IPS-18a (cell line): Measurements from ENCODE around the gene GNAZ.
"Not testable (repeated sequence)": the region's sequence is repeated elsewhere in the genome, so short reads cannot be mapped to it uniquely, and the experiment has no call there.

Source experiments
- H3K27ac ChIP-seq: one replicate; pipeline ENCODE4 v1.5.1; 2013; ENCODE audit warnings: low read length
- H3K27me3 ChIP-seq: one replicate; pipeline ENCODE4 v1.6.1; 2013; ENCODE audit warnings: mild to moderate bottlenecking, low read length; ENCODE audit not compliant: control insufficient read depth, insufficient read depth
- H3K36me3 ChIP-seq: one replicate; pipeline ENCODE4 v1.6.1; 2013; ENCODE audit warnings: low read depth, low read length; ENCODE audit not compliant: control insufficient read depth
- H3K4me1 ChIP-seq: one replicate; pipeline ENCODE4 v1.6.1; 2013; ENCODE audit warnings: low read depth, low read length; ENCODE audit not compliant: control insufficient read depth
- H3K4me3 ChIP-seq: one replicate; pipeline ENCODE4 v1.5.1; 2013; ENCODE audit warnings: low read length
- H3K9ac ChIP-seq: one replicate; pipeline ENCODE4 v1.6.1; 2013; ENCODE audit warnings: mild to moderate bottlenecking, low read length, moderate library complexity
- H3K9me3 ChIP-seq: one replicate; pipeline ENCODE4 v1.6.1; 2013; ENCODE audit warnings: low read depth, low read length; ENCODE audit not compliant: control insufficient read depth

GNAZ gene

GRCh38 chr22:23050546-23050945 lies 19.8 kb upstream of the GNAZ start:
- H3K4me3 ChIP-seq, H3K9ac ChIP-seq, H3K9me3 ChIP-seq, H3K4me1 ChIP-seq, H3K27me3 ChIP-seq, H3K36me3 ChIP-seq, H3K27ac ChIP-seq: not testable (repeated sequence)

DNA sequence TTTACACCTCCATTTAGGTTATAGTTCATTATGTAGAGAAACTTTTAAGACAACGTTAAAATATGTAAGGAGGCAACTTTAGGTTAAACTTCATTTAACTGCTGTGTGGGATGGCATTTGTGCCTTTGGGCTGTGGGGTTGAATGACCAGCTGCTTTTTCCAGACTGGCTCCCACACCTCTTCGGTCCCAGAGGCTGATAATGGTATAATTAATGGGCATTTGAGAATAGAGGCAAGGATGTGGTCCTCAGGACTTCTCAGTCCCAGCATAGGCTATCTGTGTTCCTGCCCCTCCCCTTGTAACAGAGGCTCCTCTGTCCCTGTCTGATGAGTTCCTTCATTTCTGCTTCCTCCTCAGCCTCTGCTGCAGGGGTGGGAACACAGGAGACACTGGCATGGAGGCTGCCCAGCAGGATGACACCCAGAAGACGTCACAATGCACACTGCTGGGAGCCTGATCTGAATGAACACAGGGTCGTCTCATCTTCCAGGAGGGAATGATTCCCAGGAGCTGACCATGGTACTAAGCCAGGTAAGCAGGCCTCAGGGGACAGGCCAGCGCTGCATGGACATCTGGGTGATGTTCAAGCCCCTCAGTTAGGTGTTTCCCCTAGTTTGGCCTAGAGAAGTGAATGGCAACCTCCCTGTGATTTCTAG lies 17.1 kb upstream of the GNAZ start:
- Histone ChIP-seq H3K9ac (no peak overlapping the region), H3K27me3 (no peaks in the 10 kb centered on the region), H3K4me1 (no peaks in the 10 kb centered on the region), H3K9me3 (no peaks in the 10 kb centered on the region), H3K4me3 (no peak overlapping the region), H3K36me3 (no peaks in the 10 kb centered on the region), H3K27ac (no peak overlapping the region)

DNA sequence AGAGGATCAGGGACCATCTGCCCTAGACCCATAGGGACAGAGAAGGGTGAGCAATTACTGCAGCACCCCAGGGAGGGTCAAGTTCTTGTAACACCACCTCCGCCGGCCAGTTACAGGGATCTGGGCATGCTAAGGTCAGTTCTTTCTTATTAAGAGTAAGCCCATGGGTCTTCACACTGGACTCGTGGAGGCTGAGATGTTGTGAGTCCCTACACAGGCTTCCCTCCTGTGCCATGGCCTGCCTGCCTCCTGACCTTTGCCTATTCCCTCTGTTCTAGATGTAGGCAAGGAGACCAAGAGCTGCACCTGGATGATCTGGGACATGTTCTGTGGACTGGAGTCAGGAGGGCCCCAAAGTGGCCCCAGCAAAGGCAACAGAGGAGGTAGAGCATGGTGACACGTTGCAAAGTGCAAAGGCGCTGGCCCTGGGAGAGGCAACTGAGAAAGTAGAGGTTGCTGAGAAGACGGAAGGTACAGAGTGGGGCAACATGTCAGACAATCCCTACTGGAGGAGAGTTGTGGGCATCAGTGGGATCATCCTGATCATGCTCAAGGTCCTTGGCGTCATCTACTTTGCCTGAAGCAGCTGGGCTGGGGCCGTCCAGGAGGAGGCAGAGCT lies 16.3 kb upstream of the GNAZ start:
- H3K9ac ChIP-seq = no peak overlapping the region
- H3K27ac ChIP-seq = no peak overlapping the region
- no peaks in the 10 kb centered on the region for H3K36me3 ChIP-seq
- no peaks in the 10 kb centered on the region for H3K9me3 ChIP-seq
- no peaks in the 10 kb centered on the region for H3K4me1 ChIP-seq
- no peaks in the 10 kb centered on the region for H3K27me3 ChIP-seq
- H3K4me3 ChIP-seq = no peak overlapping the region

GRCh38 chr22:23054531-23055257 lies 15.6 kb upstream of the GNAZ start:
- Histone ChIP-seq H3K36me3 (no peaks in the 10 kb centered on the region), H3K4me1 (no peaks in the 10 kb centered on the region), H3K4me3 (no peak overlapping the region), H3K9ac (no peak overlapping the region), H3K27me3 (no peaks in the 10 kb centered on the region), H3K9me3 (no peaks in the 10 kb centered on the region), H3K27ac (no peak overlapping the region)

GRCh38 chr22:23055449-23056179 lies 14.7 kb upstream of the GNAZ start:
- Histone ChIP-seq H3K9me3 (no peaks in the 10 kb centered on the region), H3K9ac (no peak overlapping the region), H3K27me3 (no peaks in the 10 kb centered on the region), H3K4me1 (no peaks in the 10 kb centered on the region), H3K27ac (no peak overlapping the region), H3K36me3 (no peaks in the 10 kb centered on the region), H3K4me3 (no peak overlapping the region)

DNA sequence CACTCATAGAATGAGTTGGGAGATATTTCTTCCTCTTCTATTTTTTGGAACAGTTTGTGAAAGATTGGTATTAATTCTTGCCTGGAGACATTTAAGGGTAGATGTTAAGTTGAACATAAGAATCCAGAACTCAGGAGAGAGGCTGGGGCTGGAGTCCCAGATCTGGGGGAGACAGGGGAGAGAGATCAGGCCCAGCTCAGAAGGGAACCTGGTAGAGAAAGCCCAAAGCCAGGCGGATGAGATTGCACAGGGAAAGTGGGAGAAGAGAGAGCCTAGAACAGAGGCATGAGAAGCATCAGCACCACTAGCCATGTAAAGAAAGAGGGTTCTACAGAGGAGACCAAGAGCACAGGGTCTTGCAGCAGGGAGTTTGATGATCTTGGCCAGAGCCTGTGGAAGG lies 13.0 kb upstream of the GNAZ start:
- no peak overlapping the region for H3K27ac ChIP-seq
- no peak overlapping the region for H3K9ac ChIP-seq
- H3K36me3 ChIP-seq = no peaks in the 10 kb centered on the region
- H3K4me1 ChIP-seq = no peaks in the 10 kb centered on the region
- H3K4me3 ChIP-seq = no peak overlapping the region
- H3K9me3 ChIP-seq = no peaks in the 10 kb centered on the region
- H3K27me3 ChIP-seq = no peaks in the 10 kb centered on the region

- no peaks in the 10 kb centered on the region for H3K4me1 ChIP-seq
- no peak overlapping the region for H3K9ac ChIP-seq
- H3K27me3 ChIP-seq = no peaks in the 10 kb centered on the region
- no peaks in the 10 kb centered on the region for H3K9me3 ChIP-seq
- no peak overlapping the region for H3K4me3 ChIP-seq
- H3K36me3 ChIP-seq = no peaks in the 10 kb centered on the region
- H3K27ac ChIP-seq = no peak overlapping the region
Measured at GRCh38 chr22:23058063-23058462, 12.3 kb upstream of the GNAZ start.

GRCh38 chr22:23058481-23059283 lies 11.6 kb upstream of the GNAZ start:
- Histone ChIP-seq H3K36me3 (no peaks in the 10 kb centered on the region), H3K9ac (no peak overlapping the region), H3K27ac (no peak overlapping the region), H3K9me3 (no peaks in the 10 kb centered on the region), H3K27me3 (no peaks in the 10 kb centered on the region), H3K4me1 (no peaks in the 10 kb centered on the region), H3K4me3 (no peak overlapping the region)

- H3K4me1 ChIP-seq = no peaks in the 10 kb centered on the region
- H3K9ac ChIP-seq = no peak overlapping the region
Measured at GRCh38 chr22:23059284-23059948, 10.9 kb upstream of the GNAZ start.

DNA sequence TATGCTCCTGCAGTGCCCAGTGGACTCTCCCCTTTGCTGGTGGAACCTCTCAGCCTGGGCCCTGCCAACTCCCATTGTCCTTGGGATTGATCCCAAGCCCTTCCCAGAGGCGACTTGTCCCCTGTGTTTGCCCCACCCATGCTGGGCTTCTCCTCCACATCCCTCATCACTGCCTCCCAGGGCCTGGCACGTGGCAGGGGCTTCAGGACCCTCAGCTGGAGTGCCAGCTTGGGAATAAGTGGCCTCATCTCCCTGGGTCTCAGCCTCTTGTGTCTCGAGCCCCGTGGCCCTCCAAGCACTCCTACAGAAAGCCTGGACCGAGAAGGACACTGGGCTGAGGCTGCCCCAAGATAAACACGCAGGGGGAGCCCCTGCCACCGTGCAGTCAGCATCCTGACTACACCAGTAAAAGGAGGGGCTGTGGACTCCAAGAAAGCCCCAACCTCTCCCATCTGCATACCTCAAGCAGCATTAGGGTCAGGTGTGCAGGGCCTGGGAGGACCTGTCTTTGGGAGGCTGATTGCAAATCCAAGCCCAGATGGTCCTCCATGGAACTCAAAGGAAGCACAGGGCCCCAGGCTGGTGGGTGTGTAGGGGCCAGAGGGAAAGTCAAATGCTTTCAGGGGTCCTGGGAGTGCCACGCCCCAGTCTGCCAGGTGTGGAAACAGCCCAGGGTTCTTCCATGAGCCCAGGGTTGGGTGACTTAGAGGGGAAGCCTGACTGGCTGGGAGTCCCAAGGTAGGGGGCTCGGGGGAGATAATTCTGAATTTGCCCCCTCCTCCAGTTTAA lies 9.5 kb upstream of the GNAZ start:
- Histone ChIP-seq H3K27me3 (no peaks in the 10 kb centered on the region), H3K9ac (no peak overlapping the region), H3K4me1 (no peaks in the 10 kb centered on the region), H3K27ac (no peak overlapping the region), H3K9me3 (no peaks in the 10 kb centered on the region), H3K4me3 (no peak overlapping the region), H3K36me3 (no peaks in the 10 kb centered on the region)

More at GRCh38 chr22:23059284-23059948, 10.9 kb upstream of the GNAZ start:
- Histone ChIP-seq H3K9me3 (no peaks in the 10 kb centered on the region), H3K27me3 (no peaks in the 10 kb centered on the region), H3K4me3 (no peak overlapping the region), H3K36me3 (no peaks in the 10 kb centered on the region), H3K27ac (no peak overlapping the region)
